ENCODE results near the gene PHTF1.

PHTF1 gene

DNA sequence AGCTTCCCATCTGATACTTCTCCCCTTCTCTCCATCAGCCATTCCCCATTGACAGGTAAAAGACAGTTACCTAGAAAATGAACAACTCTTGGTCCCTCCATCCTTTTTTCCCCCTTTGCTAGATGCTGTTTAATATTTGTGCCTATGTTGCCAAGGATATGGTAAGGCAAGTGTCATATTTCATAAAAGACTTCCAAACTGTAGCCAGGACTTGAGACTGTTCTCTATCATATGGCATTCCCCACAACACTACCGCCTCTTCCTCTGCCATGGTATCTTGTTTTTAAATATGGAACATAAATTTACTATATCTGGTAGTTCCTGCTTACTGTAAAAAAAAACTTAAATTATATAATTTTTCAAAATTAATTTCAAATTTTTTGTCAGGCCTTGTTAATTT, 97.2 kb downstream of the PHTF1 start:
- no peak for DNase-seq

DNA sequence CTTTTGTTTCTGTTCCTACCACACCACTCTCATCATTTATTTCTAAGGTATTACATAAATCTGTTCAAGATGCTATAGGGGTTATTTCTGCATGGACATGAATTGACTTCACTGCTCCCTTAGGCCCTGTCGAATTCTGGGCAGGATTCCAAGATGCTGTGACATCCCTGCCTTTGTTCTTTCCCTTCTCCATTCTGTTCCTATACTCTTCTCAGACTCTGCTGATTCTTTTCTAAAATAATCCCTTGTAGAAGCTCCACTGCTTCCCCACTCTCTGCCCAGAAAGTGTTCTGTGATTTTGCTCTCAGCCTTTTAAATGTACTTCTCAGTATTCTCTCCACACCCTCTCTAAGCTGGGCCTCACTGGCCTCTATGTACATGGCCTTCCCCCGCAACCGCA, 99.2 kb downstream of the PHTF1 start:
- DNase-seq, result no peak

- DNase-seq, result no peak
Observed at GRCh38 chr1:113659556-113659955, 99.7 kb downstream of the PHTF1 start.

DNA sequence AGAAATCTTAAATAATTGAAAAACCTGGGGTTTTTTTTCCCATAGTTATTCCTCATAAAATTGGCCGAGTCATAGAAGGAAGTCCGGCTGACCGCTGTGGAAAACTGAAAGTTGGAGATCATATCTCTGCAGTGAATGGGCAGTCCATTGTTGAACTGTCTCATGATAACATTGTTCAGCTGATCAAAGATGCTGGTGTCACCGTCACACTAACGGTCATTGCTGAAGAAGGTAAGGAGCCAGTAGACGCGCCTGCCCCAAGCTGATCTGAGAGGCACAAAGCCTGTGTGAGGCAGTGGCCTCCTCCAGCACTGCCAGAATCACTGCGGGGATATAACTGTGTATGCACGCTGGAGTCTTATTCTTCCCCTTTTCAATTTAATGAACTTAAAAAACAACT, 100.3 kb downstream of the PHTF1 start:
- DNase-seq, result no peak

DNA sequence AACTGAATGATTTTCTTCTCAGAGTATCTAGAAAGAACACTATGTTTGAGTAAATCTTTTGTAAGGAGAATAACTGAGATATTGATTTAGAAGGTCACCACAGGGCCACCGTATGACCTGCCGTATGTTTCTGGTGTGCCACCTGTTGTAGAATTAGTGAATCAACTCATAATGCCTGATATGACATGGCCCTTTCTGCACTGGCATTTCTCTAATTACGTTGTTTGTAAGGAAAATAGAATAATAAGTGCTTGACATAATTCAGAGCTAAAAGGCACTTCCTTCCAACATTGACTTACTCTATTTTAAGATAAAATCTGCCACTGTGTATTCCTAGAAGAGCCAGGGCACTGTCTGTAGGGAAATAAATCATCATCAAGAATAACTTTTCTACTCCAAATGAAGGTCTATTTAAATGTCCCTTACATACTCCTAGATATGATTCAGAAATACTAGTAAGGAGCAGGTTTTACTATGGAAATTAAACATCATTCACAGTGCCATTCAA, 101.7 kb downstream of the PHTF1 start:
- no peak for DNase-seq

GRCh38 chr1:113657126-113657525, 102.2 kb downstream of the PHTF1 start:
- DNase-seq, result no peak

DNA sequence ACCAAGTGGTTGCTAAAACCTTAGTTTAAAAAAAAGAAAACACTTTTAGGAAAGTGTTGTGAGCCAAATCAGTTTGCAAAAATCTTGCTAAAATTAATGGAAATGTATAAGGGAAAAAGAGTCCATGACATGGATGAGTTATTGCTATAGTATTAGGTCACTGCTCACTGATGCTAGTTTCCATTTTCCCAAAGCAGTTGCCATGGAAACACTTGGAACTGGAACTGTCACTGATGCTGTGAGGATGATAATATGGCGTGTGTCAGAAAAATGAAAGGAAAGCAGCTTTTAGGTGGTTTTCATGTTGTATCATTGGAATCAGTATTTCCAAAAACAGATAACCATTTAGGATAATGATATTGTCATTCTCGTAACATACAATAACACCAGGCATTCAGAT, 104.4 kb downstream of the PHTF1 start:
- DNase-seq, result no peak

DNA sequence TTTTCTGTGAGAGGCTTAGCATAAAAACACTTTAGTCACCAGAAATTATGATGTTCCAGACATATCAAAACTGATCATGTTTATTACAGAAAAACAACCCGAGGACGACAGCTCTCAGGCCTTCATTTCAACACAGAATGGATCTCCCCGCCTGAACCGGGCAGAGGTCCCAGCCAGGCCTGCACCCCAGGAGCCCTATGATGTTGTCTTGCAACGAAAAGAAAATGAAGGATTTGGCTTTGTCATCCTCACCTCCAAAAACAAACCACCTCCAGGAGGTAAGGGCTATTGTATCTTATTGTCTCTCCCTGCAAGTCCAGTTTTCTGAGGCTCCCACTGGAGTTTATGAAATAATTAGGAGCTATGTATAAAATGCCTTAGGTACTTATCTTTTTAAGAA, 105.5 kb downstream of the PHTF1 start:
- no peak for DNase-seq

DNA sequence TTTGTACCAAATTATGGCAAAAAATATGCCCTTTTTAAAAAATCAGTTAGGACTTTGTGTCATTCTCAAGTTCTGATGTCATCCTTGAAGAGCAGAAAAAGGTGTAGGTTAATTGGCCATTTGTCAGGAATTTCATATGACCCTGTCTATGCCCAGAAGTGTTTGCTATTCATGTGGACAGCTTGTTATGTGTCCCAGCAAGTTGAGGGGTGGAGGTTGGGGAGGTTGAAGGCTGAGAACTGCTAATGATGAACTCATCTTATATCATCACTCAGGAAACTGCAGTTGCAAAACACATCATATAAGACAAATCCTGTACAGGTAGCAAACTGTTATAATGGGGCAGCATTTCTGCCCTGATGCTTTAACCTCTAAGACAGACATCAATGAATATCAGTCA, 106.5 kb downstream of the PHTF1 start:
- DNase-seq, result no peak

GRCh38 chr1:113648478-113648877, 110.8 kb downstream of the PHTF1 start:
- DNase-seq, result no peak

DNA sequence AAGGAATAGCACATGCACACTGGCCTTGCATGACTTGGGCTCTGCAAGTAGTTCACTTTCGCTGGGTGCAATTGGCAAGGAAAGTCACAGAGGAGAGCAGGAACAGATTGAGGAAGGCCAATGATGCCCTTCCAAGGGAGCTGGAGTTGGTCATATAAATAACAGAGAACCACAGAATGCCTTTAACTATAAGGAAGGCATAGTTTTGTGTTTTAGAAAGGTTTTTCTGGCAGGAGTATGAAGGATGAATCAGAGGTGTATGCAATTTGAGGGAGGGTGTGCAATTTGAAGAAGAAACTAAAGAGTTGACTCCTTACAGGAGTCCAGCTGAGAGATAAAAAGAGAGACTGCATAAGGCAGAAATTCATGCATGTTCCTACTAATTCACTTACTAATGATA, 112.1 kb downstream of the PHTF1 start:
- DNase-seq, result no peak
